T1000 (cell line): ENCODE measurements around the gene FBXO30.

Experiments
- DNase-seq: peaks from one replicate; lab custom pipeline; 2025; ENCODE audit warnings: mixed read lengths; lab: John Stamatoyannopoulos, UW

Gene FBXO30, protein sequence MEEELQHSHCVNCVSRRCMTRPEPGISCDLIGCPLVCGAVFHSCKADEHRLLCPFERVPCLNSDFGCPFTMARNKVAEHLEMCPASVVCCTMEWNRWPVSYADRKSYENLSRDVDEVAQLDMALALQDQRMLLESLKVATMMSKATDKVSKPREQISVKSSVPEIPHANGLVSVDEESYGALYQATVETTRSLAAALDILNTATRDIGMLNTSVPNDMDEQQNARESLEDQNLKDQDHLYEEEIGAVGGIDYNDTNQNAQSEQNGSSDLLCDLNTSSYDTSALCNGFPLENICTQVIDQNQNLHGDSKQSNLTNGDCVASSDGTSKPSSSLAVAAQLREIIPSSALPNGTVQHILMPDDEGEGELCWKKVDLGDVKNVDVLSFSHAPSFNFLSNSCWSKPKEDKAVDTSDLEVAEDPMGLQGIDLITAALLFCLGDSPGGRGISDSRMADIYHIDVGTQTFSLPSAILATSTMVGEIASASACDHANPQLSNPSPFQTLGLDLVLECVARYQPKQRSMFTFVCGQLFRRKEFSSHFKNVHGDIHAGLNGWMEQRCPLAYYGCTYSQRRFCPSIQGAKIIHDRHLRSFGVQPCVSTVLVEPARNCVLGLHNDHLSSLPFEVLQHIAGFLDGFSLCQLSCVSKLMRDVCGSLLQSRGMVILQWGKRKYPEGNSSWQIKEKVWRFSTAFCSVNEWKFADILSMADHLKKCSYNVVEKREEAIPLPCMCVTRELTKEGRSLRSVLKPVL

DNA sequence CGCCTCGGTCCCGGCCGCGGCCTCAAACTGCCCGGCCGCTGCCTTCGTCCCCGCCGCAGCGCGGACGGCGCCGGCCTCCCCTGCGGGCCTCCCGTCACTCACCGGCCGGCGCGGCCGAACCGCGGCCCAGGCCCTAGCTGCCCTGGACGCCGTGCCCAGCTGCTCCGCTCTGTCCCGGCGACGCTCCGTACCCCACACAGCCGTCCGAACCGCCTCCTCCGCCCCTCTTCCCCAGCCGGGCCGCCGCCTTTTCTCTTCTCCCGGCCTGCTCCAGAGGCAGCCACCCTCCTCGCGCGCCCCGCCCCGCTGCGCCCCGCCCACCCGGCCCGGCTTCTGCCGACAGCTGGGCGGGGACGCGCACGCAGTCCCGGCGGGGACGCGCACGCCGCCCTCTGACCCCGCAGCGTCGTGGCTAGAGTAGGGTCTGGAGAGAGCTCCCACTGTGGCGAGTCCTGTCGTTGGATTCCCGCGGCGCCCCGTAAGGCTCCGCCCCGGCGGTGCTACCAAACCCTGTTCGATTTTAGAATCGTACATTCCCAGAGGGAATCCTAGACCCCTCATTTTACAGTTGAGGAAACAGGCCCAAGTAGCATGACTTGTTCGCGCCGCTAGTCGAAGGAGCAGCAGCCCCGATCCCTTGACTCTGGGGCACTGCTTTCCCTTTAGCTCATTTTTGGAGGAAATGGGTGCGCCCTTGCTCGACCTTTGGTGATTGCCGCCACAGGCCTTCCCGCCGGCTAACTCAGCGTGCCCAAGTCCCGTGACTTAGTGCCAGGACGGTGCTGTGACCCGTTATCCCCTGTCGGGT is at the start of gene FBXO30:
FBXO30 (minus strand) TSS at position 295 of the 808 bp plus-strand sequence. CDS start 8,390 bp downstream, outside the sequence.
- peak; percentile 82 for DNase-seq

DNA sequence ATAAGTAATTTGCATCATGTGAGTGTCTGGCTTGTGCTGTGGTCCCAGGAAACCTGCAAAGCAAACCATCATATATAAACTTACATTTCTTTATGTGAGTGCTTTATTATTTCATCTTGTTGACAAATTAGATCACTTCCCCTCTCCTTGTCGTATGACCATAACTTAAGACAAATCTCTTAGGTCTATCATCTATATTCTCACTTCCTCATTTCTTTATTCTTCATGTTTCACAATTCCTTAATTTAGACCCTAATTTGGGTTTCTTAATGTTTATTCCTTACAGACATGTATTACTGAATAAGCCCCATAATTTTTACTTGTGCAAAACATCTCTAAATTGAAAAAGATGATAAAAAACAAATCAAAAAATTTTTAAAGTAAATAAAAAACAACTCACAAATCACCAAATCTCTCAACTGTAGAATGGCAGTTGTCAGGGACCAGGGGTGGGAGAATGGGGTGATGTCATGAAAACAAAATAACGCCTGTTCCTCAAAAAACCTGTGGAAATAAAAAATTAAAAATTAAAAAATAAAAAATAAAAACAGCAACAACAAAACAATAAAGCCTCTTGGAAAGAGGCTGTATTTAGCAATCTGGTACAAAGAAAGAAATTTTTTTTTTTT is 49.5 kb upstream of the FBXO30 start:
- DNase-seq = no peak

DNA sequence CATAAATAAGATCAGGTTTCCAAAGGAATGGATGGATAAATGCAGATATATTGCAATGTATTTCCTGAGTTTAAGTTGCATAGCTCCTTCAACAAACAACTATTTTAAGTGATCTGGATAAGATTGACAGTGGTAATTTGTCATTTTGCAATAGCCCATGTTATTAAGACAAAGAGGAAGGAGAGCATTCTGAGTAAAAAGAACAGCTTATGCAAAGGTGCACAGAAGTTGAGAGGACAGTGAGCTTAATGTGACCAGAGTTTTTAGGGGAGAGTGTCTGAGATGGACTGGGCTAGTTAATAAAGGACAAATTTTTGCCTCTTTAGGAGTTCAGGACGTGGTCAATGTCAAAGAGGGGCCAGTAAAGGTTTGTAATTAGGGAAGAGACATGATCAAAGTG is 48.8 kb upstream of the FBXO30 start:
- no peak for DNase-seq

DNA sequence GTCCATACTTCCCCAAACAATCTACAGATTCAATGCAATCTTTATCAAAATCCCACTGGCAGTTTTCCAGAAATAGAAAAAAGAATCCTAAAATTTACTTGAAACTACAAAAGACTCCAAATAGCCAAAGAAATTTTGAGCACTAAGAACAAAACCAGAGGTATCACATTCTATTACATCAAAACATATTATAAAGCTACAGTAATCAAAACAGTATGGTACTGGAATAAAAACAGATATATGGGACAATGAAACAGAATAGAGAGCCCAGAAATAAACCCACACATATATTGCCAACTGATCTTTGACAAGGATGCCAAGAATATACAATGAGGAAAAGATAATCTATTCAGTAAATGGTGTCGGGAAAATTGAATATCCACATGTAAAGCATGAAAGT is 46.0 kb upstream of the FBXO30 start:
- DNase-seq = no peak

DNA sequence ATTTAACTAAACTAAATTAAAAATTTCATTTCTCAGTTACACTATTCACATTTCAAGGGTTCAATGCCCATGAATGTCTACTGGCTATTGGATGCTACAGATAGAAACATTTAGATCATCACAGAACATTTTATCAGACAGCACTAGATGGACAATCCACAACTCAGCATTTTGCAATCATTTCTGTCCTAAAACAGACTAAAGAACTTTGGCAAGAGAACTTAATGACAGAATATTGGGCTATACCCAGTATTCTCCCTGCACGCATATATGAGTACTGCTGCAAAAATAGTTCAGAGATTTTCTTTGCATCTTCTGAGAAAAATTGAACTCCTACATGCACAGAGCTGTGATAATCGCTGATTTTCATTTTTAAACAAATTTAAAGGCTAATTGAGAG is 36.1 kb upstream of the FBXO30 start:
- no peak for DNase-seq

DNA sequence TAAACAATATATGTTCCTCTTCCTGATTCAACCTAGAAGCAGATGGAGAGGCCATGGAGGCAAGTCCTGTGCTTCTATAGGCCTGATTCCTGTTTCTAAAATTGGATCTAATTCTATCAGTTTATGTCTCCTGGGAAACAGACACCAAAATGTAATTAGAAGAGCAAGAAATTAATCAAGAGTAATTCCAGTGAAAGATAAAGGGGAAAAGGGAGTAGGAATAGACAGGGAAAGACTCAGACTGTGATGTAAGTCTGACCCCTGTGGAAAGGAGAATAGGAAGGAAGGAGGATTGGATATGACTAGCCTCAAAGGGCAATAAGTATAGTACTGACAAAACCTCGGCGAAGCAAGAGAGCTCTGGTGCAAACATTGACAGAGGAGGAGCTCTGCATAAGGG is 33.9 kb upstream of the FBXO30 start:
- no peak for DNase-seq

DNA sequence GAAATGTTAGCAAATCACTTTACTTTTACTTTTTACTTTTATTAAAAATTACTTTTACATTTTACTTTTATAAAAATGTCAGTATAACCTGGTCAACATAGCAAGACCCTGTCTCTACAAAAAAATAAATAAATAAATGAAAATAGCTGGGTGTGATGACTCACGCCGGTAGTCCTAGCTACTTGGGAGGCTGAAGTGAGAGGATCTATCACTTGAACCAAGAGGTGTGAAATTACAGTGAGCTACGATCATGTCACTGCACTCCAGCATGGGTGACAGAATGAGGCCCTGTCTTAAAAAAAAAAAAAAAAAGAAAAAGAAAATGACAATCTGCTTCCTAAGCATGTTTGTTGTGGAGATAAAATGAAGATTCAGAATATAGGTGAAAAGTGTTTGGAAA is 31.0 kb upstream of the FBXO30 start:
- DNase-seq = no peak

DNA sequence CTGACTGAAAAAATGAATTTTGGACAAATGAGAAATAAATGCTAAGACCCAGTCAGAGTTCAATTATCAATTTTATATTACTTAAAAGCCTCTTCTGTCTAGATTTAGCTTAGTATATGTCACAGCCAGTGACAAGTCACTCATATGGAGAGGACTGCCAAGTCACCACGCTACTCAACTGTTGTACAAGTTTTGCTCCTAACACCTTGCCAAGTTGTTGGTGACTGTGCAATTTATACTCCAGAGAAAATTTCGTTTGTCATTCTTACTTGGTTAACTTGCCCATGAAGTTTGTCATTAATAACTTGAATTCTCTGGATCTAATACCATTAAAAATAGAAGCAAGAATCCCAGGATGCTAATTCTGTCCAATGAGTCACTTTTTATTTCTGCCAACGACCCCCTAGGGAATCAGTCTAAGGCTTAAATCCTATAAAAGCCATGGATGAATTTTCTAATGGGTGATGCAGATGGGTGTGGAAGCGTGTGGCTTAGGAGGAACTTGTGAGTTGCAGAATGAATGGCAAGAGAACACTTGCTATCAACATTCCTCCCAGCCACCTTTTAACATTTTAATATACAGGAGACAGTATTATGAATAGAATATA is 30.4 kb upstream of the FBXO30 start:
- DNase-seq = no peak

DNA sequence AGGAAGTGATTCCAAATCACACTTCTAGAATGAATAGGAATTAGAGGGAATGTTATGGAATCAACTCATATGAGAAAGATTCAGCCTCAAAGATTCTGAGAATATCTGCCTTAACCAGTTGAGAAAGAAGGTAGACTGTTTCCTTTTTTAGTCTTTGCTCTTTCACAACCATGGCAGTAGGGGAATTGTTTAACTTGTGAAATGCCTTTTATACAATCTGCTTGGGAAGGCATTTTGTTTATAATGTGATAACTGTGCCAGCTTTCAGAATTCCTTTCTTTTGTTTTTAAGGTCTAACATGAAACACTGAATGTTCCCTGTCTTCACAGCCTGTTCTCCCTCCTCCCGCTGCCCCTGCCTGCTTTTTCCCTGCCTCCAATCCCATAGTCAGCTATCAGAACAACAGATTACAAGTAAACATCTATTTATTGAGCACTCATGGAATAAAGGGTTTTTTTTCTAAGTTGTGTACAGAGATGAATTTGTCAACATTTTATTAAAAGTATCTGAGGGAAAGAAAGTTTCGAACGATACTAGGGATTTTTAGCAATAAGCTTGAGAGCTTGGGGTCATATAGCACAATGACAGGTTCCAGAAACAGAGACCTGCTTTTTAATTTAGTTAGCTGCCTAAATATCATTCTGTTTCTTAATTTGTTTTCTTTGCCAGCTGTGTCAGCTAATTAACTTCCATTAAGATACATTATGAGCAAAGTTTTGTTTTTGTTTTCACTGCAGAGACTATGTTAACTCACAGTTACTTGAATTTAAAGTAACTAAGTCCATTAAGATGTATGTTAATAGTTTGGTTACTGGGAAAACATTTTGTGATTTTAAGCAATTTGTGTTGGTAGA is 28.3 kb upstream of the FBXO30 start:
- no peak for DNase-seq

DNA sequence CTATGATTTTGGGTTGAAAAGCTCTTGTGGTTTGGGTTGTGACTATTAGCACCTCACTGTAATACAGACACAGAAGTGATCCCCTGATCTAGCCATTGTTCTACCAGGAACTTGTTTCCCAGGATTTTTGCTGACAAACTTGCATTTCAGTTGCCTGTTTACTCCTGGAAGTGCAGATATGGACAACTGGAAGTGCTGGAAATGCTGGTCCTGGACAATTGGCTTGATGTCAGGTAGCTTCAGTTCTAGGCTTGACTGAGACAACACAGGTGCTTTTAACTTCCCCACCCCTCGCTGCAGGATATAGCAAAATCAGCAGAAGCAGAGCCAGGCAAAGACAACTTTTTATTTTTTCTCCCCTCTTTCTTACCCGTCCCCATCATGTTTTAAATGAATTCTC is 27.1 kb upstream of the FBXO30 start:
- DNase-seq = no peak

DNA sequence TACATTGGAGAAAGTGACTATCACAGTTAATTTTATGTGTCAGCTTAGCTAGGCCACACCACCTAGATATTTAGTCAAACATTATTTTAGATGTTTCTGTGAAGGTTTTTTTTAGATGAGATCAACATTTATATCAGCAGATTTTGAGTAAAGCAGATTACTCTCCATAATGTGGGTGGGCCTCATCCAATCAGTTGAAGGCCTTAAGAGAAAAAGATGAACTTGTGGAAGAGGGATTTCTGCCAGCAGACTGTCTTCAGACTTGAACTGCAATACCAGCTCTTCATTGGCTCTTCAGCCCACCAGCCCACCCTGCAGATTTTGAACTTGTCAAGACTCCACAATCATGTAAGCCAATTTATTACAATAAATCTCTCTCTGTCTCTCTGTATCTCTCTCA is 25.1 kb upstream of the FBXO30 start:
- no peak for DNase-seq

DNA sequence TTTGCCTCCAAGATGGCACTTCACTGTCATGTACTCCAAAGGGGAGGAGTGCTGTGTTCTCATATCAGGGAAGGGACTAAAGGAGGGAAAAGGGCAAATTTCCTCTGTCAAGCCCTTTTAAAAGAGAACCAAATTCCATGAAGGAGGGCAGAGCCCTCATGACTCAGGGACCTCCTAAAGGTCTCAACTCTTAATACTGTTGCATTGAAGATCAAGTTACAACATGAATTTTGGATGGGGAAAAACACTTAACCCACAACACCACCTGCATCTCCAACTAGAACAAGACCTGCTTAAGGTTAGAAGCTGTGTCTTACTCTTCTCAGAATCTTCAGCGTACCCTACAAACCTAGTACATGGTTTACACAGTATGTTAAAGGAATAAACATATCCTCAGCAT is 23.7 kb upstream of the FBXO30 start:
- DNase-seq = no peak

DNA sequence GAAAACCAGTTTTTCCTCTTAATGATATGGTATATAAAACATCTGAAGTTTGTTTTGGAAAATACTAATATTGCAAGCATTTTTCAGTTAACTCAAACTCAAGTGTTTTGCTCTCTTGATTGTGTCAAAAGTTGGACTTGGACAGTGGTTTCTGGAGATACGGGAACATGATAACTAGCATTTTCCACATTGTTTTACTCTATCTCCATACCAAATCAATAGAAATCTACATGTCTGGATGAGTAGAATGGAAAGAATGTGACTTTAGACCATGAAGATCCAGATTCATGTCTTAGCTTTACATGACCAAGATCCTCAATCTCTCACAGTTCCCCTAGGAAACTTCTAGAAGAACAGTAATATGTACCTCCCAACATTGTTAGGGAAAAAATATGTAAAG is 22.2 kb upstream of the FBXO30 start:
- no peak for DNase-seq

DNA sequence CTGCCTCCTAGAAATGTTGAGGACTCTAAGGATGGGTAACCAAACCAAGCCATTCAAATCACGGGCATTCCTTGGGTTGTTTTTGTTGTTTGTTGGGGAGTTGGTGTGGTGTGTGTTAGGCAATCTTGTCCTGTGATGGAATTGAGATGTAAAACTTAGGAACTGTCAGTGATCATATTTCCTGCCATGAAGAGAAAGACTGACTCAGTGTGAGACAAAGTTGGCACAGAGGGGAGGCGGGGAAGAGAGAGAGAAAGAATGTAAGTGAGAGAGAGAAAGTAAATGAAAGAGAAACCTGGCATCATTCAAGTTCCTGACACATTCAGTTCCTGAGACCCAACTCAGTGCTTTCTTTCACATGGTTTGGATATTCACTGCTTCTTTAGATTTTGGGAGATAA is 21.6 kb upstream of the FBXO30 start:
- no peak for DNase-seq

DNA sequence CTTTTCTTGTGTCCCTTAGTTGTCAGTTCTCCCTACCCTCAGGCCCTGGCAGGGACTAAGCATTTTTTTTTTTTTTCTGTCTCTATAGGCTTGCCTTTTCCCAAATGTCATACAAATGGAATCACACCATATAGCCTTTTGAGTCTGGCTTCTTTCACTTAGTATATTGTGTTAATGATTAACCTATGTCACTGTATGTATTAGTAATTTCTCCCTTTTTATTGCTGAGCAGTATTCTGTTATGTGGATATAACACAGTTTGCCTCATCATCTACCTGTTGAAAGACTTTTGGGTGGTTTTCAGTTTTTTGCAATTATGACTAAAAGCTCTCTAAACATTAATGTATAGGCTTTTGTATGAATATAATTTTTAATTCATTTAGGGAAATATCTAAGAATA is 16.0 kb upstream of the FBXO30 start:
- DNase-seq = no peak

DNA sequence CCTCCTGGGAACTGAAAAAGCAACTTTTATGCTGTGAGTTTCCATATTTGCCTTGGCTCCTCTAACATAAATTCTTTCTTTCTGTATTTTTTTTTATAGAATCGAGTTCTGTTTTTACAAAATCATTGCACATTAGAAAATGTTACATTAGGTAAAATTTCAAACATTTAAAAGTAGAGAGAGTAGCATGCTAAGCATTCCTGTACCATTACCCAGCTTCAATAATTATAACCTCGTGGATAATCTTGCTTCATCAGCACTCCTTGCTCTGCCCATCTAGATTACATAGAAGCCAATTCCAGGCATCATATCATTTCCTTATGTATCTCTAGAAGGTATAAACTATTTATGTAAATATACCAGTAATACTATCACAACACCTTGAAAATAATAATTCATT is 15.4 kb upstream of the FBXO30 start:
- DNase-seq = no peak

DNA sequence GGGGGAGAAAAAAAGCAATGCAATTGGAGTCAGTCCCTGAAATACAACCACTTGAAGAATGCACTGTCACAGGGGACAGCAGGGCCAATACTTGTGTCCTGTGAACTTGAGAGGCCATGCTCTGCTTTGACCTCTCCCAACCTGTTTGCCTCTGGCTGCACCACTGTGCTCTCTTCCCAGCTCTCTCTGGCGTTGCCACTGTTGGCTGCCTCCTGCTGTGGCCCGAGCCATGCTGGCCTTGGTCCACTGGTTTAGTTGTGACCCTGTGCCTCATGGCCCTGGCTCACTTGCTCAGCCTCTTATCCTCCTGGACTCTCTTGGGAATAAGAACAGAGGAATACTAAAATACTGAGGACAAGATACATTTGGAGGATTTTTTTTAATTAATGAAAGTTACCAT is 14.5 kb upstream of the FBXO30 start:
- DNase-seq = no peak

DNA sequence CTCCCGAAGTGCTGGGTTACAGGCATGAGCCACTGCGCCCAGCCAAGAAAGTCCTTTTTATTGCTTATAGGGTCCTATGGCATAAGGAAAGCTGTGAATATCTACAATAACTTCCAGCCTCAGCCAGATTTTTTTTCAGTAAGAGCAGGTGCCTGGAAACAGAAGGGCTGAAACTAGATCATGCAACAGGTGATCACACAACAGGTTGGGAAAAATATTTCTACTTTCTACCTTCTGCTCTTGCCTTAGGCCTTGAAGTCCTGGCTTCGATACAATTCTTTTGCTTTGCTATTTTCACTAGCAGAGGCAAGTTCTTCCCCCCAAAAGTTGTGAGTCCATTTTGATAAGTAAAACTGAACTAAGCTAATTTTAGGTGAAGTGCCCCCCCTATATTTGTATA is 9.7 kb upstream of the FBXO30 start:
- no peak for DNase-seq

DNA sequence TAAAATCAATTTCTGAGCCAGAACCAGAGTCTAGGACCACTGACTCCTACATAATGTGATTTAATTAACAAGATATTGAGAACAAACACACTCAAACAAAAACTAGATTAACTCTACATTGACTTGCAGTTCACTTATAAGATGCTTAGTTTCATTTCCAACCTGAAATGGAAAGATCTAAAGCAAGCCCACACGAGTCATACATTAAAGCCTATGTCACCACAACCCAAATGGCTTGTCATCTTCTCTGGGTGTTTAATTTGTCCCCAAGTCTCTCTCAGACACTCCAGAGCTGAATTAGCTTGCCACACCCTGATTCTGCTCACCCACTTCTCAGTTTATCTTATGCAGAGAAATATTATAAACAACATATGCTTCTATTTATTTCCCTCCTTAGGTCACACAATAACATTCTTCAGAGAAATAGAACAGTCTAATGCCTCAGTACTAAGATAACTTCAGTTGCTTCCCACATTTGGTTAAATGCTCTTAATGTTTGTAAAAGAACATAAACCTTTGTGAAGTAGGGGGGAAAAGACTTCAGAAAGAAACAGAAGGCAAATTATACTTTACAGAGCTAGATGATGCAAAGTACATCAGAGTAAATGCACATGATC is 8.8 kb upstream of the FBXO30 start:
- no peak for DNase-seq

DNA sequence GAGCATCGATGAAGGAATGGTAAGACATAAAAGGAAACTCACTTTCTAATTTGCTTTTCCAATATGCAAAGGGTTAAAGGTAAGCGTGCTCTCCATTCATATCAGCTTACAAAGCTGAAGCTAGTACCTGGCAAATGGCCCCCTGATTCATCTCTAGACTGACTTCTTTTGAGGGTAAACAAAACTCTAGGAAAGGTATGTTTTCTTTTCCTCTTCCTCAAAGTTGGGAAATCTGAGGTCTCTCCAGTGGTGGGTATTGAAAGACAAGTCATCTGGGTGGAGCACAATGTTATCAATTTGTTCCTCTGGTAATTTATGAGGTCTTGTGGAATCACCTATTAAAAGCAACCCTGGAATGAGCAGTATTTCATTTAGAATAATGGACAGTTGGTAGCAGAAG is 7.9 kb upstream of the FBXO30 start:
- DNase-seq = no peak
